NCI-H774 (cell line): ENCODE data around the gene TACR1.
A peak's percentile ranks its signal among the peaks of the same experiment; 100 is the strongest.
"Not testable (repeated sequence)": the region's sequence is repeated elsewhere in the genome, so short reads cannot be mapped to it uniquely, and the experiment has no call there.

Experiments used
- DNase-seq: peaks from one replicate; lab custom pipeline; 2025; lab: John Stamatoyannopoulos, UW

TACR1 gene

GRCh38 chr2:75087736-75088135 is 111.6 kb downstream of the TACR1 start:
- DNase-seq = no peak

GRCh38 chr2:75079575-75079974 is 119.7 kb downstream of the TACR1 start:
- DNase-seq = no peak

GRCh38 chr2:75077909-75078308 is 121.4 kb downstream of the TACR1 start:
- no peak for DNase-seq

GRCh38 chr2:75076088-75076487 is 123.2 kb downstream of the TACR1 start:
- peak; percentile 84 for DNase-seq

- no peak for DNase-seq
These were observed 124.6 kb downstream of the TACR1 start for GRCh38 chr2:75074708-75075107.

GRCh38 chr2:75074228-75074627 is 125.1 kb downstream of the TACR1 start:
- DNase-seq = no peak

- no peak for DNase-seq
These were observed 127.6 kb downstream of the TACR1 start for GRCh38 chr2:75071766-75072165.

- no peak for DNase-seq
These were observed 130.8 kb downstream of the TACR1 start for GRCh38 chr2:75068546-75068945.

GRCh38 chr2:75067506-75067905 is 131.8 kb downstream of the TACR1 start:
- DNase-seq = no peak

- DNase-seq = no peak
These were observed 133.0 kb downstream of the TACR1 start for GRCh38 chr2:75066121-75066902.

GRCh38 chr2:75065402-75066008 is 133.8 kb downstream of the TACR1 start:
- no peak for DNase-seq

GRCh38 chr2:75064691-75065396 is 134.5 kb downstream of the TACR1 start:
- DNase-seq = peak; percentile 51

- DNase-seq = no peak
These were observed 135.4 kb downstream of the TACR1 start for GRCh38 chr2:75063906-75064305.

- DNase-seq = no peak
These were observed 140.9 kb downstream of the TACR1 start for GRCh38 chr2:75058427-75058826.

- not testable (repeated sequence) for DNase-seq
These were observed 142.2 kb downstream of the TACR1 start for GRCh38 chr2:75057150-75057549.

GRCh38 chr2:75055820-75056675 is 143.3 kb downstream of the TACR1 start:
- no peak for DNase-seq

- no peak for DNase-seq
These were observed 144.0 kb downstream of the TACR1 start for GRCh38 chr2:75055142-75055819.

GRCh38 chr2:75054296-75054695 is 145.0 kb downstream of the TACR1 start:
- no peak for DNase-seq

GRCh38 chr2:75053484-75054112 is 145.7 kb downstream of the TACR1 start:
- DNase-seq = peak; percentile 4

GRCh38 chr2:75047992-75048625 is 151.2 kb downstream of the TACR1 start:
- DNase-seq = no peak
